Stimulated activated CD8-positive, alpha-beta memory T cell treated with anti-CD3 and anti-CD28 coated beads, Interleukin-15, amount 100 ng/mL, for 48 hours (primary cell): ENCODE data around the gene ICA1.
"Not testable (repeated sequence)": the region's sequence is repeated elsewhere in the genome, so short reads cannot be mapped to it uniquely, and the experiment has no call there.

Experiments
- DNase-seq, 2 donors: peaks; one replicate each; pipeline ENCODE4 v3.0.0-alpha.2; 2020; ENCODE audit warnings: low read depth in 2 of 2

Gene ICA1

DNA sequence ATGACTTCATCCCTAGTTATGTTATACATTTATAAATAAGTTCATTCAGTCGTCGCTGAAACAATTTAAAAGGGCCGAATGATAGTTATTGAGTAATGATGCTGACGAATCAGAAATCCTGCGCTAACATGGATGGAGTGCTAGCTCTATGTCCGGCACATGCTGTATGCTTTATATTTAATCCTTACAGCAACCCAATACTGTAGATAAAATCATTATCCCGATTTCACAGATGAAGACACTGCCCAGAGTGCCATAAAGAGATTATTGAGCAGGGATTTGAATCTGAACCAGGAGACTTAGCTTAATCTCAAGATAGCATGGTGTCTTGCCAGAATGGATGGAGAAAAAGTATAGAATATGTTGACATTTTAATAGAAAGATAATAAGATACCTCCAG is 1.1 kb upstream of the ICA1 start:
- no peak for DNase-seq

DNA sequence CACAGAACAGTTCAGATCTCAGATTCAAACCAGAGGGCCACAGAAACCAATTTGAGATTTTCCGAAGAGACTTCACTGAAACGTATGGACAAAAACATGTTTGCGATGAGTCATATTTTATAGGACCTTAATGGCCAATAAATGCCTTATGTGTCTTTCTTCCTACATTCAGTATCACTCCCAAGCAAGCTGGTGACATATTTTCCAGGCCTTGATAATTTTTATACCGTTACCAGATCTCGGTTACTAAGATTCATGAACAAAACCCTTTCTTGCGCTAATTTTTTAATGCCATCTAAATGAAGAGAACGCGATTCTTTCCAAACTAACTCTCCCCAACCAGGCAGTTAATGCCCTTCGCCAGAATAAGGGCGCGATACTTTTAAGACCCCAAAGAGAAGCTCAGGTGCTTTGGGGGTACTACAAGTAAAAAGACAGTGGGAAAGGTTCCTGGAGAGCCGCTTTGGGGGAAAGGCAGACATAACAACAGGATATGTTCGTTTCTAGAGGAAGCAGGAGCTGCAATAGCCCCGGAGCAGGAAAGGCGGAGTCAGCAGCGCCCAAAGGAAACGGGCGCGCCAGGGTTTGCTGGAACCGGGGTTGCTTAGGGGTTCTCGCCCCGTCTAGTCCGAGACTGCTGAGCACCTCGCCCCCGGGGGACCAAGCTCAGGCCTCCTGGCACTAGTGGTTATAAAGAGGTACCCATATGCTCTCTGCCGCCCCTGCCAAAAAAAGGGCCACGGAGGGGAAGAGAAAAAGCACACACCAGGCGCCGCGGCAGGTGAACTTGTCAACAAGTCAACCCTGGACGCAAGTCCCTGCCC is 884 bp downstream of the ICA1 start:
- peak in 1 of 2 donors; percentile 10 for DNase-seq

DNA sequence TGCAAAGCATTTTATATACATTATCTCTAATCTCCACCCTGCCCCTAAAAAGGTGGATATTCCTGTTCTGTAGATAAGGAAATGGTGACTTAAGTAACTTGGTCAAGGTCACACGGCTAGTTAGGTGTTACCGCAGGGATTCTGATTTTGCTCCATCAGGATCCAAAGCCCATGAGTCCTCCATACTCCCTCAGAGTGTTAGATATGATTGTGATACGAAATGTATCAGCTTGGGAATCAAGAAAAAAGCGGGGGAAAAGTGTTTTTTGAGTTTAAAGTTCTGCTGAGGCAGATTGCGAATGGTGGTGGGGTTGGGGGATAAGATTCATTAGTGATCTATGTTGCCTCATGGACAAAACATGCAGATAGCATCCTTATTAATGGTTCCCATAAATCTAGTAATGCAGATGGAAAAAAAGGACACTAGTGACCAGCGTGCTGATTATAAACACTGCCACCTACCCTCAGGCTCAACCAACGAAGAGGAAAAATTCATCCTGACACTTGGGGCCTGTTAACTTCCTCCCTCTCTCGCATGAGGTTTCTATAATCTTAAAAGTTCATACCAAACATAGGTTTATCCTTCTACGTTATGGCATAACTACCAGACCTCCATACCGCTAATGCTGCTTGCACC is 2.3 kb downstream of the ICA1 start:
- no peak for DNase-seq

DNA sequence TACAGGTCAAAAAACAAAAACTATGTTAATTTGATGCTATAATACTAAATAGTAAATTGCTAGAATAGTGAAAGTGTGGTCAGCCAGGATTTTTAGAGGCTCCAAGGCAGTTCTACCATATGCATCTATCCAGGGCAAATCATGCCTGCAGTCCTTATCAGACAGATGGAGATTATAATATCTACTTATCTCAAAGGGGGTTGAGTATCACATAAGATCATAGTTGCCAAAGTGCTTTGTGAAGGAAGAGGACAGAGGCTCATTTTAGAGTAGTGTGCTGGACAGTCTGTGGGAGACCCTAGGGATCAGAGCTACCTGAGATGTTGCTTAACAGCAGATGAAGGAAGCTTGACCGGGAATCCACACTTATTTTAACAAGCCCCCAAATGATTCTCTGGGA is 3.2 kb downstream of the ICA1 start:
- DNase-seq = no peak

DNA sequence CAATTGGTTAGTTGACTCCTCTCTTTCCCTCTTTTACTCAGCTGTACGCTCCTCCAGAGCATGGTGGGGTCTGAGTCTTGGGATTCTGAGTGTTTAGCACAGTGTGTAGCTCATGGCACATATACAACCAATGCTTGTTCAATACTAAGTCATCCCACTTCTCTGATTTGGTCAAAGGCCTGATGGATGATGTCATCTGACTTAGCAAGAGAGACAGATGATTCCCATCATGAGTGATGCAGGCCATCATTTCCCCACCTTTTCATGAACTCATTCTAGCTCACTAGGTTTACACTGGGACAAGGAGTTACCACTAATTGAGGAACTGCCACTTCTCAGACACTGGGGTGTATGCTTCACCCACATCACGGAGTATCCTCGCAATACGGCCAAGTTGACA is 3.8 kb downstream of the ICA1 start:
- DNase-seq = no peak

DNA sequence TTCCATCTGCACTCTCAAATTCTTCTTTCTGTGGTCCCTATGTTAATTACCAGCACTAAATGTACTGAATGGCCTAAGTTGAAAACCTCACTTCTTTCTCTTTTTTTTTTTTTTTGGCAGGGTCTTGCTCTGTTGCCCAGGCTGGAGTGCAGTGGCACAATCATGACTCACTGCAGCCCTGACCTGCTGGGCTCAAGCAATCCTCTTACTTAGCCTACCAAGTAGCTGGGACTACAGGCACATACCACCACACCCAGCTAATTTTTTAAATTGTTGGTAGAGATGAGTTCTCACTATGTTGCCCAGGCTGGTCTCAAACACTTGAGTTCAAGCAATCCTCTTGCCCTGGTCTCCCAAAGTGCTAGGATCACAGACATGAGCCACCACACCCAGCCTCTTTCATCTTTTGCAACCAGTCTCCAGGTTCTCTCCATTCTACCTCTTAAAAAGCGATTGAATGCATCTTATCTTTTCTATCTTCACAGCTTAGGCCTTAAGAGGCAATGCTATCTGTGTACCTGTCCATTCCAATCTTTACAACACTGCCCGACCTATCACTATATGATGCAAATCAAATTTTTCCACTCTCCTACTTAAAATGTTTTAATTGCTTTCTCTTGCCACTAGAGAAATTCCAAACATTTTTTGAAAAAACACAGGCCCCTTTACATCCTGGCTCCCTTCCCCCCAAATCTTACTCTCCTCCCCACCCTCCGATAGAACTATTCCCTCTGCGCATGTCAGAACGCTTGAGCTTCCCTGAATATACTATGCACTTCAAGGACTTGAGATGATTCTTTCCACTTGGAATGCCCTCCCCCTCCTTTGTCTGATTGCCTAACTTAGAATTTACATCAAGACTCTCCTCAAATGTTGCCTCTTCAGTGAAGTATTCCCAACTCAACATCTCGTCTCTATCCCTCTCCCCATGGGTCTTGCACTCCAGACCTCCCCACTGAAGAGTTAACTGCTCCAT is 6.0 kb downstream of the ICA1 start:
- no peak for DNase-seq

DNA sequence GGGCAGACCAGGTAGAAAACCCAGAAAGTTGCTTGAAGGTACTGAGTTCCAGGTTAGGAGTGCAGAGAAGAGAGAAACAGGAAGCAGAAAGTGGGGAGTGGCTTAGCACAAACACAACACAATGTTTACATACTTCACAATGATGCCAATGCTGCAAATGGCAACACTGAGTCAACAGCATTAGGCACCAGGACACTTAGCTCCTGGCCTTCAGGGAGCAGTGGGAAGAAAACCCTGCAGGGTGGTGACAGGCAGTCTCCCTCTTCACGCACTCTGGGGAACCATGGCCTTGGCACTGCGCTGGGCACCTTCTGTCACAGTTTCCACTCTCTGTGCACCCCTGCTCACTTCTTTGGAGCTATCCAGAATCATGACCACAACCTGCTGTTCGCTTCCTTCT is 7.3 kb downstream of the ICA1 start:
- no peak for DNase-seq

DNA sequence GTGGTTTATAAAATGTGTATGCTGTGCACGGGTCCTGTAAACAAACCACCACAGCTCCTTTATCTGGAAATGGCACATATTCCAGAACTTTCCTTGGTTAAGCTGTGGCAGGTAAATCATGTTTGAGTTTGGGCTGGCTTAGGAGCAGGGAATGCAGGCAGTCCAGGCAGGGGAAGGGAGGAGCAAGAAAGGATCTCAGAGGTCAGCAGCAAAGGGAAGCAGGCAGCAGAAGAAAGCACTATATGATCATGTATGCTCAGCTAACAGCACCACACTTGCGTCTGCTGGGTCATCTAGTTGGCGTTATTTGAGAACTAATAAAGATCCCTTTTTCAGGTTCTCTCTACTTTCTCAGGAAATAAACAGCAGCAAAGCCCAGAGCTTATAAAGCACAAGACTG is 7.8 kb downstream of the ICA1 start:
- no peak for DNase-seq

DNA sequence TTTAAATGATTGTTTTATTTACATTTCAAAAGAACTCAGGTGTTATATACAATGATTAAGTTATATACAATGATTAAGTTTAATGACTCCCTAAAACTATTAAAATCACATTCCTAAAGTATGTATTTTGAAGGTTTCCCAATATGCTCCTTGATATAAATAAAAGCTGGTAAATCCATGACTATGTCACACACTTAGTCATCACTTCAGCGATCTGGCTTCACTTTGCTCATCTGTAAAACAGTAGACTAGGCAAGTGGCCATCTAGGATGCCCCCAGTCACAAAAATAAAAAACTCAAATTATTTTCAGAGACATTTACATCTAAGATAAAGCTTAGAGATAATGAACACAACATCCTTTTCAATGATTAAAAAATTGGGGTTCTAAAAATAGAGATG is 10.8 kb downstream of the ICA1 start:
- no peak for DNase-seq

DNA sequence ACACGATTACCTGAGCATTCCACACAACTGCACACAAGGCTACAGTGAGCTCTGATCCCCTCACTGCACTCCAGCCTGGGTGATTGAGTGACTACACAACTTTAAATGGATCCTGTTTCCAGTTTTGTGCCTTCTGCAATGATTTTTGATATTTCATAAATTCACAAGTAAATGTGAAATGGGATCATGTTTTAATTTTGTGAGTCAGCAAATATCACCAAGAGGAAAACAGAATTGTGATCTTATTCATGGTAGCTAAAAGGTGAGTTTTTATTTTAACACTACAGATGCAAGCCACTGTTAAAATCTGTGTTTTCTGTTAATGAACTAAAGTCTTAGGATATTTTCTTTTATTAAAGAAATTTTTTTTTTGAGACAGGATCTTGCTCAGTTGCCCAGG is 11.4 kb downstream of the ICA1 start:
- DNase-seq = no peak

DNA sequence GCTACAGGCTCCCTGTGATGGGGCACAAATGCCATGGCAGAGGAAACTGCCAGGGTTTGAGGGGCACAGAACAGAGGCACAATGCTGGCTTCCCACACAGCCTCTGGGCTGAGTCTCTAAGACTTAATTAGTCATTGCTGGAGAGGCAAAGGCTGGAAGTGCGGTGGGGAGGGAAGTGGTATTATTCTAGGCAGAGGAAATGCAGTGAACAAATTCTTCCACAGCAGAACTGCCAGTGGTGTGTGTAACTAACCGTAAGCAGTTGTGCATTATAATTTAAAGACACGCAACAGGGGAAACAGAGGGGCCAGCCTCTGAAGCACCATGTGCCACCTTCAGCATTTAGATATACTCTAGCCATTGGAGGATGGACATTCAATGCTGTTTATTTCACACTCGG is 12.8 kb downstream of the ICA1 start:
- DNase-seq = no peak

DNA sequence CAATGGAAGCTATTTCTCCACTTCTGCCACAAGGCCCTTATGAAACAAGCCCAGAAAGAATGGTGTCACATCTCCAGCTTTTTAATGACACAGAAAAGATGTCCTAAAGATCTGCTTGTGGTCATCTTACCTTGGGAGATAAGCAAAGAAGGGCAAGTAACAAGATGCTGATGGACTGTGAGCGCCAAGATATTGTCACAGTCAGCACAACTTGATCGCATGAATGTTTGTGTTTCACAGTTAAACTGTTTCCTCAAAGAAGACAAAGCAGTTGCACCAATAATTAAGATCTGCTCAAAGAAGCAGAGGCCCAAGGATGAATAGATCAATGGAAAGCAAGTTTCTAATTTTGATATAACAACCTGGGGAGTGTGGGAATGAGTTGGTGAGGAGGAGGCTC is 15.9 kb downstream of the ICA1 start:
- no peak for DNase-seq

DNA sequence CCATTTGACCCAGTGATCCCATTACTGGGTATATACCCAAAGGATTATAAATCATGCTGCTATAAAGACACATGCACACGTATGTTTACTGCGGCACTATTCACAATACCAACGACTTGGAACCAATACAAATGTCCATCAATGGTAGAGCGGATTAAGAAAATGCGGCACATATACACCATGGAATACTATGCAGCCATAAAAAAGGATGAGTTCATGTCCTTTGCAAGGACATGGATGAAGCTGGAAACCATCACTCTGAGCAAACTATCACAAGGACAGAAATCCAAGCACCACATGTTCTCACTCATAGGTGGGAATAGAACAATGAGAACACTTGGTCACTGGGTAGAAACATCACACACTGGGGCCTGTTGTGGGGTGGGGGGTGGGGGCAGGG is 16.9 kb downstream of the ICA1 start:
- not testable (repeated sequence) for DNase-seq

DNA sequence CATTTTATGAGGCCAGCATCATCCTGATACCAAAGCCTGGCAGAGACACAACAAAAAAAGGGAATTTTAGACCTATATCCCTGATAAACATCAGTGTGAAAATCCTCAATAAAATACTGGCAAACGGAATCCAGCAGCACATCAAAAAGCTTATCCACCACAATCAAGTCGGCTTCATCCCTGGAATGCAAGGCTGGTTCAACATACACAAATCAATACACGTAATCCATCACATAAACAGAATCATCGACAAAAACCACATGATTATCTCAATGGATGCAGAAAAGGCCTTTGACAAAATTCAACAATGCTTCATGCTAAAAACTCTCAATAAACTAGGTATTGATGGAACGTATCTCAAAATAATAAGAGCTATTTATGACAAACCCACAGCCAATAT is 18.9 kb downstream of the ICA1 start:
- not testable (repeated sequence) for DNase-seq

DNA sequence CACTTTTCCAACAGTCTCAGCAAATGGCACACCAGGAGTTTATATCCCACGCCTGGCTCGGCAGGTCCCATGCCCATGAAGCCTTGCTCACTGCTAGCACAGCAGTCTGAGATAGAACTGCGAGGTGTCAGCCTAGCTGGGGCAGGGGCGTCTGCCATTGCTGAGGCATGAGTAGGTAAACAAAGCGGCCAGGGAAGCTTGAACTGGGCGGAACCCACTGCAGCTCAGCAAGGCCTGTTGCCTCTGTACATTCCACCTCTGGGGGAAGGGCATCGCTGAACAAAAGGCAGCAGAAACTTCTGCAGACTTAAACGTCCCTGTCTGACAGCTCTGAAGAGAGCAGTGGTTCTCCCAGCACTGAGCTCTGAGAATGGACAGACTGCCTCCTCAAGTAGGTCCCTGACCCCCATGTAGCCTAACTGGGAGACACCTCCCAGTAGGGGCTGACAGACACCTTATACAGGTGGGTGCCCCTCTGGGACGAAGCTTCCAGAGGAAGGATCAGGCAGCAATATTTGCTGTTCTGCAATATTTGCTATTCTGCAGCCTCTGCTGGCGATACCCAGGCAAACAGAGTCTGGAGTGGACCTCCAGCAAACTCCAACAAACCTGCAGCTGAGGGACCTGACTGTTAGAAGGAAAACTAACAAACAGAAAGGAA is 22.1 kb downstream of the ICA1 start:
- DNase-seq = not testable (repeated sequence)

DNA sequence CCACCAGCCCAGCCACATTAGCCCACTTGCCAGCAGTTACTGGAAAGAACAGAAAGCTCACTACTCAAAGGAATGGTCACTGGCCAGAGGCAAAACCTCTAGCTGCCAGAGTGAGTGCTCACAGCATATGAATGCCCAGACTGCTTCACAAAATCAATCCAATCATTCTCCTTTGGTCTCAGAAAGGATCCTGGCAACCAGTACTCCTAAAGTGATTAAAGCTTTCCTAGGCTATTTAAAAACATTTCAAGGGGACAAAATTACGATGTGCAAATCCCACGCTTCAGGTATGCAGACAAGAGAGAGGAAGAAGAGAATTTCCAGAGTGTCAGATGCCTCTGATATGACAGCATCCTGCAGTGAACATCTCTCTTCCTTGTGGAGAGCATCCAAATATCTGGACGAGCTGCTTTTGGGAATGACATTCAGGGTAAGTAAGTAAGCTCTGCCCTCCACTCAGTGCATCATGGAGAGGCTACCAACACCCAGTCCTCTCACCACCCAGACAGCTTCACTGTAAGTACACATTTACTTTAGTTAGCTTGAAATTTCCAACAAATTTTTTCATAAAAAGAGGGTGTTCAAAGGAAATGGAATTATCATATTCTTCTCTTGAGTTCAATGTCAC is 25.1 kb downstream of the ICA1 start:
- DNase-seq = no peak

DNA sequence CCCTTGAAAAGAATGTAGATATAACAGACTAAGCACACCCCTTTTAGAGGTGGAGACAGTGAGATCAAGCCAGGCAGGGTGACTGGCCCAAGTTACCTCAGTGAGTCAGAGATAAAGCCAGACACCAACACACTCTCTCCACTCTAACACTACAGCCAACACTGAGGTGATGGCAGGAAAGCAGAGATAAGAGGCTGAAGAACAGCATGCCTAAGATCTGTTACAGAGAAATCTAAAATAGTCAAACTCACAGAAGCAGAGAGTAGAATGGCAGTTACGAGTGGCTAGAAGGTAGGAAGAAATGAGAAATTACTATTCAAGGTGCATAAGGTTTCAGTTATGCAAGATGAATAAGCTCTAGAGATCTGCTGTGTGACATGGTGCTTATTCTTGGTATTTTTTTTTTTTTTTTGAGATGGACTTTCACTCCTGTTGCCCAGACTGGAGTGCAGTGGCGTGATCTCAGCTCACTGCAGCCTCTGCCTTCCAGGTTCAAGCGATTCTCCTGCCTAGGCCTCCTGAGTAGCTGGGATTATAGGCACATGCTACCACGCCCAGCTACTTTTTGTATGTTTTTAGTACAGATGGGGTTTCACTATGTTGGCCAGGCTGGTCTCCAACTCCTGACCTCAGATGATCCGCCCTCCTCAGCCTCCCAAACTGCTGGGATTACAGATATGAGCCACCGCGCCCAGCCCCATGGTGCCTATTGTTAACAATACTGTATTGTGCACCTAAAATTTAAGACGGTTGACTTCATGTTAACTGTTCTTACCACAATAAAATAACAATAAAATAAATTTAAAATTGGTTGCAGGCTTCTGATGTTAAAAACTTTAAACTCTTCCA is 28.7 kb downstream of the ICA1 start:
- DNase-seq = no peak

DNA sequence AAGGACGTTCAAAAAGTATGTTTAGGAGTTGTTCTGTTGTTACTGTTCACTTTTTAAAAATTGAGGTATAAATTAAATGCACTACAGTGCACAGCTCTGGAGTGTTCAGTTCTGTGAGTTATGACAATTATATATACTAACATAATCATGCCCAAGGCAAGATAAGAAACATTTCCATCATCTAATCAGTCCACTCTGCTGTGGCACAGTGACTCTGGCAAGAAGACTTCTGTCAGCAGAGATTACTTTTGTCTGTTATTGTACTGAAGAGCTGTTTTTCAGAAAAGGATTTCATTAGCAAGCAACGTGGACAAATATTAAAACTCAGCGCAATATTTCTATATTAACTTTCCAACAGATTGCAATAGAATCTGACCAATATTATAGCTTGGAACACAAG is 32.0 kb downstream of the ICA1 start:
- no peak for DNase-seq

DNA sequence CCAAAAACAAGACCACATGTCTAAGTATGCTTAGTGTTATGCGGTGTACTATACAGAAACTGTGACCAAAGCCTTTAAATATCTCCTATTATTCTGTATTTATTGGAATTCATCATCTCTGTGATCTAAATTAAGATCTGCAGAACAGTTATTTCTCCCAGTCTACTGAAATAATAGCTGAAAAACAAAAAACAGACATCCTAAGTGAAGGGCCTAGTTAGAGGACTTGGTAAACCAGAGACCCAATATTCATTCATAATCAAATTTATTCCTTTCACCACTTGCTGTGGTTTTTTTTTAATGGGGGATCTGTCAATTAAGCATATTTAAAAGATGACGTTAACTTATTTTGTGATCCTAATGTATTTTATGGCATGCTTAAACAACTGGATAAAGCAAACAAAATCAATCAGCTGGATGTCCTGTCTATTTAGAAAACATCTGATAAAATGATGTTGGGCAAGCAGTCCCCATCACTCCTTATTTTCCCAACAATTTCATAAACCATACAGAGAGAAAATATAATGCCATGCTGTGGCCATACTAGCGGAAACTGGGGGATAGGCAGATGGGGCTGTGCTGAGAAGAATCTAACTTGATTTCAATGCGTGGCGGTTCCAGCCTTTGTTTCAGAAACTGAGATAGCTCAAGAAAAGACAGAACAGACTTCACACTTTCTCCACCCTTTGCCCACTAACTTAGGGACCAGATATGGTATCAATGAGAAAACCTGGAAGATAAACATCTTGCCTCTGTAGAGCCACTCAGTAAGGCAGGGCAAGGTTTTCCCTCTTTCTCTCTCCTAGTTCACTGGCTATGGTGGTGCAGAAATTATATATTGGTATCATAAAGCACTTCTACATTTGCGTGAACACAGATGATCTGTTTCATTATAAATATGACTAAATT is 32.9 kb downstream of the ICA1 start:
- DNase-seq = no peak
